Measurements from ENCODE around the gene PRKCZ.

- TF ChIP-seq SMARCE1 (IDR thresholded peaks at IDR 0.05) (no peak), FOXK1 (CRISPR knock-in tag; IDR thresholded peaks at IDR 0.05; ENCODE audit: borderline replicate concordance) (no peak)
Measured at GRCh38 chr1:2181271-2181670, 131.1 kb downstream of the PRKCZ start.
